H9 (cell line): Measurements from ENCODE around the gene YES1. TPM values are rescaled to one million over a fixed set of nuclear protein-coding genes. Genes with fewer than 3 reads are reported as not detected.
A peak's percentile ranks its signal among the peaks of the same experiment; 100 is the strongest.

Experiments
- DNase-seq: peaks from one replicate; pipeline ENCODE4 v3.0.0-alpha.2; 2017
- H2AFZ ChIP-seq: one replicate; pipeline ENCODE4 v1.6.1; 2013; ENCODE audit warnings: mild to moderate bottlenecking, low read length, control low read depth, moderate library complexity
- H2AK5ac ChIP-seq: 2 replicates; pipeline ENCODE4 v1.6.1; 2013; ENCODE audit warnings: low read length, control low read depth, mixed read lengths; ENCODE audit not compliant: insufficient read length
- H2BK120ac ChIP-seq: one replicate; pipeline ENCODE4 v1.6.1; 2013; ENCODE audit warnings: low read depth, mild to moderate bottlenecking, low read length, control low read depth, inconsistent platforms; ENCODE audit not compliant: poor library complexity, severe bottlenecking
- H2BK12ac ChIP-seq: 2 replicates; pipeline ENCODE4 v1.6.1; 2013; ENCODE audit warnings: low read length, control low read depth, mixed read lengths, low read depth; ENCODE audit not compliant: insufficient read length
- H2BK15ac ChIP-seq: 2 replicates; pipeline ENCODE4 v1.6.1; 2013; ENCODE audit warnings: low read depth, low read length, control low read depth
- H2BK20ac ChIP-seq: one replicate; pipeline ENCODE4 v1.6.1; 2013; ENCODE audit warnings: low read depth, mild to moderate bottlenecking, low read length, control low read depth, inconsistent platforms; ENCODE audit not compliant: poor library complexity, severe bottlenecking
- H2BK5ac ChIP-seq: 2 replicates; pipeline ENCODE4 v1.6.1; 2013; ENCODE audit warnings: low read length, control low read depth, mixed read lengths; ENCODE audit not compliant: insufficient read length
- H3K14ac ChIP-seq: 2 replicates; pipeline ENCODE4 v1.6.1; 2013; ENCODE audit warnings: low read length, control low read depth; ENCODE audit not compliant: insufficient read depth
- H3K18ac ChIP-seq: 2 replicates; pipeline ENCODE4 v1.6.1; 2013; ENCODE audit warnings: low read depth, mild to moderate bottlenecking, mixed read lengths, low read length, control low read depth; ENCODE audit not compliant: insufficient read length
- H3K23ac ChIP-seq: 2 replicates; pipeline ENCODE4 v1.6.1; 2013; ENCODE audit warnings: low read length, control low read depth, mixed read lengths, low read depth; ENCODE audit not compliant: insufficient read length
- H3K23me2 ChIP-seq: 2 replicates; pipeline ENCODE4 v1.6.1; 2013; ENCODE audit warnings: low read depth, mild to moderate bottlenecking, mixed read lengths, low read length, control low read depth; ENCODE audit not compliant: insufficient read length, poor library complexity, severe bottlenecking
- H3K27ac ChIP-seq: 2 replicates; pipeline ENCODE4 v1.5.1; 2013; ENCODE audit warnings: low read length, control low read depth, mixed read lengths, low read depth; ENCODE audit not compliant: insufficient read length
- H3K27me3 ChIP-seq: 2 replicates; pipeline ENCODE4 v1.6.1; 2013; ENCODE audit warnings: low read length, control low read depth, inconsistent platforms; ENCODE audit not compliant: insufficient read depth
- H3K4ac ChIP-seq: 2 replicates; pipeline ENCODE4 v1.6.1; 2013; ENCODE audit warnings: low read depth, mild to moderate bottlenecking, control low read depth, inconsistent platforms, low read length, moderate library complexity
- H3K4me1 ChIP-seq: 2 replicates; pipeline ENCODE4 v1.6.1; 2013; ENCODE audit warnings: low read length, control low read depth, inconsistent platforms; ENCODE audit not compliant: insufficient read depth
- H3K4me2 ChIP-seq: 2 replicates; pipeline ENCODE4 v1.6.1; 2013; ENCODE audit warnings: low read length, control low read depth, mixed read lengths; ENCODE audit not compliant: insufficient read length, insufficient read depth
- H3K56ac ChIP-seq: 2 replicates; pipeline ENCODE4 v1.6.1; 2013; ENCODE audit warnings: low read depth, mild to moderate bottlenecking, mixed read lengths, low read length, control low read depth; ENCODE audit not compliant: insufficient read length
- H3K79me1 ChIP-seq: 2 replicates; pipeline ENCODE4 v1.6.1; 2013; ENCODE audit warnings: low read depth, mild to moderate bottlenecking, moderate library complexity, low read length, control low read depth, inconsistent platforms; ENCODE audit not compliant: insufficient read depth, poor library complexity, severe bottlenecking
- H3K79me2 ChIP-seq: 2 replicates; pipeline ENCODE4 v1.6.1; 2013; ENCODE audit warnings: low read length, control low read depth, inconsistent platforms; ENCODE audit not compliant: insufficient read depth
- H3K9ac ChIP-seq: 2 replicates; pipeline ENCODE4 v1.6.1; 2013; ENCODE audit warnings: low read length, control low read depth, mixed read lengths; ENCODE audit not compliant: insufficient read length; ENCODE audit errors: extremely low read depth
- H3K9me3 ChIP-seq: one replicate; pipeline ENCODE4 v1.6.1; 2013; ENCODE audit warnings: low read depth, low read length, inconsistent platforms; ENCODE audit not compliant: control insufficient read depth
- H3T11ph ChIP-seq: one replicate; pipeline ENCODE4 v1.6.1; 2013; ENCODE audit warnings: mild to moderate bottlenecking, low read length, control low read depth, inconsistent platforms
- H4K20me1 ChIP-seq: one replicate; pipeline ENCODE4 v1.6.1; 2013; ENCODE audit not compliant: control insufficient read depth, insufficient read length, insufficient read depth
- H4K5ac ChIP-seq: 2 replicates; pipeline ENCODE4 v1.6.1; 2013; ENCODE audit warnings: low read depth, mild to moderate bottlenecking, mixed read lengths, low read length, control low read depth; ENCODE audit not compliant: insufficient read length
- H4K8ac ChIP-seq: replicated peaks from 2 replicates; pipeline ENCODE4 v1.6.1; 2013; ENCODE audit warnings: low read length, control low read depth, mixed read lengths, low read depth; ENCODE audit not compliant: insufficient read length
- H4K91ac ChIP-seq: 2 replicates; pipeline ENCODE4 v1.6.1; 2013; ENCODE audit warnings: low read depth, mild to moderate bottlenecking, moderate library complexity, mixed read lengths, low read length, control low read depth; ENCODE audit not compliant: insufficient read length
- H3K27ac Mint-ChIP-seq, 3 experiments: 2 replicates in 2 of 3; 3 replicates in 1 of 3; pipeline ENCODE4 v1.8.0; 2020 to 2021; ENCODE audit warnings: mixed read lengths in 3 of 3, mild to moderate bottlenecking in 1 of 3, moderate library complexity in 1 of 3
- H3K27me3 Mint-ChIP-seq: 2 replicates; pipeline ENCODE4 v1.8.0; 2021; ENCODE audit warnings: low read depth, mild to moderate bottlenecking, moderate library complexity, mixed read lengths
- H3K36me3 Mint-ChIP-seq, 3 experiments: 2 replicates in 2 of 3; 3 replicates in 1 of 3; pipeline ENCODE4 v1.8.0; 2020 to 2021; ENCODE audit warnings: low read depth in 3 of 3, mixed read lengths in 3 of 3; ENCODE audit not compliant: insufficient read depth in 1 of 3
- H3K4me1 Mint-ChIP-seq, 2 experiments: 2 replicates each; pipeline ENCODE4 v1.8.0; 2020; ENCODE audit warnings: mixed read lengths in 2 of 2
- H3K4me3 Mint-ChIP-seq, 2 experiments: 2 replicates in 1 of 2; 3 replicates in 1 of 2; pipeline ENCODE4 v1.8.0; 2020 to 2021; ENCODE audit warnings: mild to moderate bottlenecking in 2 of 2, mixed read lengths in 2 of 2, moderate library complexity in 1 of 2
- H3K9me3 Mint-ChIP-seq, 2 experiments: 2 replicates in 1 of 2; 3 replicates in 1 of 2; pipeline ENCODE4 v1.8.0; 2020; ENCODE audit warnings: mild to moderate bottlenecking in 2 of 2, mixed read lengths in 2 of 2, moderate library complexity in 1 of 2
- CTCF ChIP-seq: fragments of 200-600 bp; sonication (generic); conservative IDR thresholded peaks from 3 replicates; pipeline ENCODE4 v1.8.0; 2021; ENCODE audit warnings: antibody characterized with exemption, mild to moderate bottlenecking
- WGBS: extraction: QIAGEN DNeasy Blood & Tissue Kit; methylation state at CpG from one replicate; pipeline ENCODE4 v1.1.7; 2013; ENCODE audit warnings: missing lambda C conversion rate, low lambda C conversion rate, mixed read lengths; ENCODE audit not compliant: insufficient read length; ENCODE audit errors: extremely low coverage; 5-methylcytosine and 5-hydroxymethylcytosine counted together
- total RNA-seq: library from RNA; stranded (reverse); gene quantifications from 2 replicates; pipeline ENCODE4 v1.2.1, GENCODE V29; 2021

Gene YES1
- total RNA-seq, 1 experiment from 2014 or later, result 86.9 TPM

DNA sequence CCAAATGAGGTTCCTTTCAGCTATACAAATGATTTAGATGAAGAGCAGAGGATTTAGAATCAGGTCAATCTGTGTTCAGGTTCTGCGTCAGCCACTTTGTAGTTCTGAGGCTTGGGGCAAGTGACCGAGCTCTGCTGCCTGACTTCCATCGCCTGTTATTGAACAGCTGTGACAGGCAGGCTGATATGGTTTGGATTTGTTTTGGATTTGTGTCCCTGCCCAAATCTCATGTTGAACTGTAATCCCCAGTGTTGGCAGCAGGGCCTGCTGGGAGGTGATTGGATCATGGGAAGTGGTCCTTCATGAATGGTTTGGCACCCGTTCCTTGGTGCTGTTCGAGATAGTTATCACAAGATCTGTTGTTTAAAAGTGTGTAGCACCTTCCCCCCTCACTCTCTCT lies 136.0 kb downstream of the YES1 start:
- Histone ChIP-seq H3K23ac (no peak overlapping the region), H4K20me1 (no peaks in the 10 kb centered on the region), H4K91ac (no peak overlapping the region), H3K79me2 (no peaks in the 10 kb centered on the region), H3K14ac (no peak overlapping the region), H4K8ac (no peak overlapping the region), H3K9me3 (no peaks in the 10 kb centered on the region), H2BK12ac (no peak overlapping the region), H3T11ph (no peak overlapping the region), H3K56ac (no peak overlapping the region), H2BK20ac (no peak overlapping the region), H3K18ac (no peak overlapping the region), H3K23me2 (no peaks in the 10 kb centered on the region), H2AFZ (no peak overlapping the region), H3K4me1 (no peaks in the 10 kb centered on the region), H4K5ac (no peak overlapping the region), H3K27ac (no peak overlapping the region), H2BK120ac (no peak overlapping the region), H2BK15ac (no peak overlapping the region), H3K4me2 (no peak overlapping the region), H3K79me1 (no peaks in the 10 kb centered on the region), H2AK5ac (no peak overlapping the region), H3K4ac (no peak overlapping the region), H2BK5ac (no peak overlapping the region), H3K9ac (no peak overlapping the region), H3K27me3 (no peaks in the 10 kb centered on the region)
- no peak overlapping the region; a peak in 1 of 5 replicates for H3K4me3 Mint-ChIP-seq
- TF ChIP-seq CTCF, result no peak
- peak overlapping the region in 2 of 3 experiments; percentile 14 to 19; a peak in 1 of 7 replicates for H3K27ac Mint-ChIP-seq
- H3K36me3 Mint-ChIP-seq, result peaks cover 11 to 77% (median 47%) of the 10 kb centered on the region in 3 experiments; a peak in 6 of 7 replicates
- H3K27me3 Mint-ChIP-seq, result no peaks in the 10 kb centered on the region
- no peaks in the 10 kb centered on the region for H3K9me3 Mint-ChIP-seq
- no peak for DNase-seq
- no CpG with 5 or more reads among the region's 5 CpGs for WGBS
- H3K4me1 Mint-ChIP-seq, result no peaks in the 10 kb centered on the region
